GM18861 (cell line): Measurements from ENCODE around the gene PEX5L.
"Not testable (repeated sequence)": the region's sequence is repeated elsewhere in the genome, so short reads cannot be mapped to it uniquely, and the experiment has no call there.

Experiments used
- ATAC-seq: cut with Tn5 transposase; IDR thresholded peaks from one replicate; pipeline ENCODE4 v1.9.1; 2021; ENCODE audit not compliant: unreplicated experiment

Gene PEX5L

DNA sequence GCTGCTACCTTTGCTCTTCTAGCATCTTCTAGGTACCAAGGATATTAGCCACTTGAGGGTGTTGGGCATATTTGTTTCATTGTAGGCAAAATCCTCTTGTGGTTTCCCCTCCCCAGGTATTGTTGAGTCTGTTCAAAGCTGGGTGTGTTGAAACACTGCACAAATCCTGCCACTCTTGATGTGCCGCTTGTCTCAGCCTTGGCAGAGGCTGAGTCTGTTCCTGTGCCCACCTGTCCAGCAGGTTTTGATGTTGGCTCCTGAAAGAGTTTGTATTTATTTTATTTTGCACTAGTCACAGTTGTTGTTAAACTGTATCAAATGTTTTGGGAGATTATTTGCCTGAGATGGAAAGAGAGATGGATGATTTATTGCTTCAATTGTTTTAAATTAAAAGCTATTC lies 247.7 kb downstream of the PEX5L start:
- ATAC-seq, result no peak

GRCh38 chr3:179782841-179783240 lies 253.9 kb downstream of the PEX5L start:
- ATAC-seq, result not testable (repeated sequence)

GRCh38 chr3:179775416-179776122 lies 261.2 kb downstream of the PEX5L start:
- ATAC-seq, result no peak

DNA sequence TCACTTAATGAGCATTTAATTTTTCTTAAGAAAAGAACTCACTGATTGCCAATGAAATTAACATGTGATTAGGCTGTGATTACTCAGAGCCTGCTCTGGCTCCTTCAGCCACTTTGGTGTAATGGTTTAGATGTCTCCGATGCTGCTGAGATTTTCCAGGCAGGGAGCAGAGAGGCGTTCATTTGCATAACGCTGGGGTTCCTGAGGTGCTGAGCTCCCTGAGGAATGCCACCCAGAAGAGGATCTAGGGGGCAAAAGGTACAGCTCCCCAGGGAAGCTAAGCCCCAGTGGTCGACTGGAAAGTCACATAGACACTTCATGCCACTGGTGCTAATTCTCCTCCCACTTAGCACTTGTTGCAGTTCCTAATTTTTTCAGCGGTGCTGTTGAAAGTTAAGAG lies 264.4 kb downstream of the PEX5L start:
- ATAC-seq, result no peak

DNA sequence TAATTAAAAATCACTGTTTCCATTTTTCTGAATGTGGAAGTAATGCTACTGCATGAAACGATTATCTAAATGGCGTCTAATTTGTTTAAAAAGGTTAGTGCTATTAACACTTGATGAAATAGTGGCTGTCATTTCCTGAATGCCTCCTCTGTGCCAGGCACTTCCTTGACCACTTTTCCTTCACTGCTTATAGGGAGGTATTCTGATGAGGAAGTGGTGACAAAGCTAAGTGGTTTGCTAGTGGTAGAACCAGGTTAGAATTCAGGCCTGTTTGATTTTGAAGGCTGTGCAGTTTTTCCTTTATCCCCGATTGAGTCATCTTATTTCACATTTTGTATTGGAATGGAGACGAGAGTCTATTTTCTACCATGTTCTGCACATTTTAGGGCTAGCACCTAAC lies 264.9 kb downstream of the PEX5L start:
- no peak for ATAC-seq

DNA sequence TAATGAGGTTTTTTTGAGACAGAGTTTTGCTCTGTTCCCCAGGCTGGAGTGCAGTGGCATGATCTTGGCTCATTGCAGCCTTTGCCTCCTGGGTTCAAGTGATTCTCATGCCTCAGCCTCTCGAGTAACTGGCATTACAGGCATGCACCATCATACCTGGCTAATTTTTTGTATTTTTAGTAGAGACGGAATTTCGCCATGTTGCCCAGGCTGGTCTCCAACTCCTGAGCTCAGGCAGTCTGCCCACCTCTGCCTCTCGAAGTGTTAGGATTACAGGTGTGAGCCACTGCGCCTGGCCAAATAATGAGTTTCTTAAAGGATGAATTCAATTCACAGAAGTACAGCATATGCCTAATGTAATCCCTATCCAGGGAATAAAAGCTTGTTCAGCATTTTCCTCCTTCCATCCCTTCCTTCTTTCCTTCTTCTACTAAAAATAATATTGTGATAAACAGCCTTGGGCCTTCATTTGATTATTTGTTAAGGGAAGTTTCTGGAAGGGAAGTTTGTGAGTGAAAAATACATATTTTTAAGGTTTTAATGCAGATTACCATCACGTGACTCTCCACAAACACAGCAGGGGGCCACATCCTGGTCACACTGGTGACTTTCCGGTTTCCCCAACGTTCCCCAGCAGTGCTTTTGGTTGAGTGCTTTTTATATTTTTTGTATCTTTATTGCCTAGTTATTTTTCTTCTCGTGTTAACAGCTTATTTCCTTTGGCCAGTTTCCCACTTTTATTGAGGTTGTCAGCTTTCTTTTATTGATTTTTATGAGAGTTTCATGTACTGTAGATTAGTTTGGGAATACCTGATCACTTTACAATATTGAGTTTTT lies 267.1 kb downstream of the PEX5L start:
- no peak for ATAC-seq

GRCh38 chr3:179768080-179768479 lies 268.7 kb downstream of the PEX5L start:
- ATAC-seq, result no peak

DNA sequence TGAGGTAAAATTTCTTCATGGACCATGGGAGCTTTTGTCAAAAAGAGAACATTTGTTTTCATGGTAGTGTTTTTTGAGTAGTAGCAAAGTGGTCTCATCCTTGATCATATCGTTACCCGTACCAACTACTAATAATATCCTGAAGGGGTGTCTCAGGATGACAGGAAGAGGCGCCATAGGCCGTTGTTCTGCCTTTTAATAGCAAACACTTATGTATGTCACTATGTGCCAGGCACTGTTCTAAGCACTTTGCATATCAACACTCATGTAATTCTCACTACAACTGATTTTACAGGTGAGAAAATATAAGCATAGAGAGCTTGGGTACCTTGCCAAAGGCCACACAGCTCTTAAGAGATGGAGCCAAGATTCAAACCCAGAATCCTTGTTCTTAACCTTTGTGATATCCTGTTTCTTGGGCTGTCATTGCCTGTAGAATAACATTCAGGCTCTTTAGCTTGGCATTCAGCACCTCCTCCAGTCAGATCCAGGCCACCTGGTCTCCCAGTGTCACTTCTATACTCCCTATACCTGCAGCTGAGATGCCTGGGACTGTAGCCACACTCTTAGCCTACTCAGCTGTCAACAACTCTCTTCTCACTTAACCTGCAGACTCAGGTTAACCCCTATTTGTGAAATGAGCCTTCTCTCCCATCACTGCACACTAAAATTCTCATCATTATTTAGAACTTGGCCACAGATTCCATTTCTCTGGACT lies 270.2 kb downstream of the PEX5L start:
- no peak for ATAC-seq

- no peak for ATAC-seq
These were observed 271.3 kb downstream of the PEX5L start for GRCh38 chr3:179765396-179765795.

- ATAC-seq, result no peak
These were observed 275.8 kb downstream of the PEX5L start for GRCh38 chr3:179760944-179761343.

DNA sequence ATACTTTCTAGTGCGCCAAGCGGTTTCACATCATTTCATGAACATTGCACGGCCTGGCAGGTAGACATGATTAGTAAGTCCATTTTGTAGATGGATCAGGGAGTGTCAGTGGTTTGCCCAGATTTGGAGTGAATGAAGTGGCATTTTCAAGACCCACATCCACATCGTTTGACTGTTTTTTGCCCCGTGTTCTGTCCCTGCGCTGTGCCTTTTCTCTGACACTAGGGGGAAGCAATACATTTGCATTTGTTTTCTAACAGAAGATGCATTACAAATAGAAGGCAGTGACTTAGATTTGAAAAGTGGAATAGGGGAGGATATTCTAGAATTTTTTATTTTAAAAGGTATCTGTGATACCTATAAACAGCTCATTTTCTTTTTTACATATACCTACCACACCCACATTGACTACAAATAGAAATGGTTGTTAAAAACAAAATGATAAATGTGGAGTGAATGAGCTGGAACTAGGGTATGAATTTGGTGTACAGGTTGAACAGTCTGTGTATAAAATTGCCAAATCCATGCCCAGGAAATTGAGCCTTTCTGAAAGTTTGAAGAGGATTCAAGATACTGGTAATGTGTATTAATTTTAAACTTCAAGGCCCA lies 285.9 kb downstream of the PEX5L start:
- no peak for ATAC-seq

- ATAC-seq, result no peak
These were observed 291.0 kb downstream of the PEX5L start for GRCh38 chr3:179745716-179746115.

GRCh38 chr3:179745079-179745478 lies 291.7 kb downstream of the PEX5L start:
- ATAC-seq, result no peak
